HCT116 (cell line): ENCODE data around the gene DCTD. TPM values are rescaled to one million over a fixed set of nuclear protein-coding genes. Genes with fewer than 3 reads are reported as not detected.

Experiments used
- ATAC-seq: fragments of 200-7000 bp; cut with Tn5 transposase; 2 replicates; pipeline ENCODE4 v1.9.1; 2020; ENCODE audit warnings: mild to moderate bottlenecking, moderate library complexity
- BruUV-seq: library from RNA; stranded (reverse); fragments of 400-500 nt; replicated peaks from 2 replicates; lab custom pipeline; 2021; lab: Mats Ljungman, UMichigan
- CTCF ChIA-PET: fragments of 300-600 bp; sonication (Branson Sonifier 250); formaldehyde crosslinking; loops from one replicate; lab custom pipeline; 2021; ENCODE audit warnings: antibody characterized with exemption; lab: Charles Lee
- POLR2A ChIA-PET: fragments of 300-600, 350-600 bp; sonication (Branson Sonifier 250); formaldehyde crosslinking; loops from one replicate; lab custom pipeline; 2021; ENCODE audit warnings: antibody characterized with exemption; lab: Charles Lee
- RAD21 ChIA-PET, 2 experiments: fragments of 300-600 bp; sonication (Branson Sonifier 250); formaldehyde crosslinking; loops; one replicate each; lab custom pipeline; 2023; ENCODE audit warnings: low total read pairs in 2 of 2; ENCODE audit not compliant: uncharacterized antibody in 2 of 2, unreplicated experiment in 2 of 2, low non-redundant PET in 1 of 2; lab: Charles Lee
- DNase-seq: peaks from one replicate; pipeline ENCODE4 v3.0.0-alpha.2; 2010; ENCODE audit warnings: low read depth, low spot score
- H2AFZ ChIP-seq: fragments of 200-600 bp; shearing (Covaris generic), sonication (generic); 2 replicates; pipeline ENCODE4 v1.6.1; 2017; ENCODE audit warnings: low read depth, mixed run types, mixed read lengths, antibody characterized with exemption, low read length; ENCODE audit not compliant: poor library complexity, severe bottlenecking
- H3K27ac ChIP-seq: 2 replicates; pipeline ENCODE4 v1.5.1; 2012; ENCODE audit warnings: low read depth, low read length
- H3K27me3 ChIP-seq: fragments of 200-600 bp; sonication (generic); 2 replicates; pipeline ENCODE4 v1.6.1; 2016; ENCODE audit warnings: mixed run types, low read length, mixed read lengths; ENCODE audit not compliant: insufficient read depth
- H3K36me3 ChIP-seq, 2 experiments: fragments of 200-500 bp in 1 of 2; fragments of 200-600 bp in 1 of 2; sonication (Bioruptor generic) in 1 of 2; sonication (generic) in 1 of 2; 2 replicates each; pipeline versions ENCODE4 v1.5.1 to v1.6.1; 2014 to 2016; ENCODE audit warnings: low read length in 2 of 2, inconsistent platforms in 1 of 2, mixed read lengths in 1 of 2, mixed run types in 1 of 2; ENCODE audit not compliant: insufficient read depth in 2 of 2, control insufficient read depth in 1 of 2
- H3K4me1 ChIP-seq, 2 experiments: fragments of 200-600 bp in 1 of 2; sonication (generic) in 1 of 2; 2 replicates each; pipeline versions ENCODE4 v1.5.1 to v1.6.1; 2012 to 2017; ENCODE audit warnings: low read length in 2 of 2, inconsistent platforms in 1 of 2, mild to moderate bottlenecking in 1 of 2, mixed read lengths in 1 of 2, mixed run types in 1 of 2, moderate library complexity in 1 of 2; ENCODE audit not compliant: insufficient read depth in 2 of 2, control insufficient read depth in 1 of 2
- H3K4me2 ChIP-seq: fragments of 200-600 bp; sonication (generic); 2 replicates; pipeline ENCODE4 v1.6.1; 2017; ENCODE audit warnings: mixed run types, low read length, mixed read lengths
- H3K4me3 ChIP-seq, 2 experiments: fragments of 200-600 bp in 1 of 2; sonication (generic) in 1 of 2; replicated peaks in 1 of 2; 2 replicates each; pipeline ENCODE4 v1.5.1; 2011 to 2016; ENCODE audit warnings: low read length in 2 of 2, control low read depth in 1 of 2, low read depth in 1 of 2, mild to moderate bottlenecking in 1 of 2, mixed read lengths in 1 of 2, mixed run types in 1 of 2
- H3K79me2 ChIP-seq: fragments of 200-600 bp; sonication (generic); 2 replicates; pipeline ENCODE4 v1.6.1; 2017; ENCODE audit warnings: mild to moderate bottlenecking, mixed run types, low read length, moderate library complexity, mixed read lengths; ENCODE audit not compliant: insufficient read depth
- H3K9ac ChIP-seq: fragments of 200-600 bp; sonication (generic); 2 replicates; pipeline ENCODE4 v1.6.1; 2016; ENCODE audit warnings: low read length, mixed read lengths
- H3K9me2 ChIP-seq: fragments of 200-600 bp; sonication (generic), shearing (Covaris generic); 2 replicates; pipeline ENCODE4 v1.6.1; 2017; ENCODE audit warnings: mixed run types, mild to moderate bottlenecking, moderate library complexity; ENCODE audit not compliant: insufficient read depth
- H3K9me3 ChIP-seq, 2 experiments: fragments of 200-500 bp in 1 of 2; fragments of 200-600 bp in 1 of 2; sonication (Bioruptor generic) in 1 of 2; sonication (generic) in 1 of 2; 2 replicates each; pipeline ENCODE4 v1.6.1; 2014 to 2017; ENCODE audit warnings: low read length in 2 of 2, mixed read lengths in 2 of 2, inconsistent platforms in 1 of 2, low read depth in 1 of 2, mild to moderate bottlenecking in 1 of 2, mixed run types in 1 of 2, moderate library complexity in 1 of 2; ENCODE audit not compliant: control insufficient read depth in 1 of 2, insufficient read depth in 1 of 2
- H4K20me1 ChIP-seq: fragments of 200-600 bp; sonication (generic), shearing (Covaris generic); 2 replicates; pipeline ENCODE4 v1.6.1; 2017; ENCODE audit warnings: mixed run types, mild to moderate bottlenecking, moderate library complexity; ENCODE audit not compliant: insufficient read depth
- CBX3 ChIP-seq: IDR thresholded peaks from 2 replicates; pipeline ENCODE4 v1.6.1; 2012; ENCODE audit warnings: low read depth
- ELF1 ChIP-seq: IDR thresholded peaks from 2 replicates; pipeline ENCODE4 v1.6.1; 2012; ENCODE audit warnings: low read depth, borderline replicate concordance
- EZH2 ChIP-seq: fragments of 200-600 bp; sonication (generic); IDR thresholded peaks from 2 replicates; pipeline ENCODE4 v1.6.1; 2017; ENCODE audit warnings: antibody characterized with exemption, mixed run types
- POLR2A ChIP-seq: IDR thresholded peaks from 2 replicates; pipeline ENCODE4 v1.7.0; 2011; ENCODE audit warnings: borderline replicate concordance; ENCODE audit not compliant: insufficient read depth, insufficient read length; ENCODE audit errors: extremely low read depth
- SIN3A ChIP-seq: IDR thresholded peaks from 2 replicates; pipeline ENCODE4 v1.6.1; 2012; ENCODE audit warnings: low read depth
- ZFX ChIP-seq: fragments of 450-650 bp; IDR thresholded peaks from 2 replicates; pipeline ENCODE4 v1.6.1; 2017
- intact Hi-C: fragments of 100-400 bp; cut with micrococcal nuclease; formaldehyde crosslinking; loops from 2 replicates; pipeline ENCODE4 v1.10.0; 2022
- total RNA-seq: library from RNA; stranded (reverse); gene quantifications from one replicate; pipeline ENCODE4 v1.2.1, GENCODE V29; 2021; ENCODE audit not compliant: unreplicated experiment
- TF ChIP-seq, protein P1 (sequence below): IDR thresholded peaks from 2 replicates; pipeline ENCODE4 v1.6.1; 2012
- TF ChIP-seq, protein P2 (sequence below), 3 experiments: fragments of 200-600 bp in 1 of 3; sonication (generic) in 1 of 3; IDR thresholded peaks in 2 of 3; conservative IDR thresholded peaks in 1 of 3; 2 replicates each; pipeline ENCODE4 v1.5.1; 2012 to 2017; ENCODE audit warnings: low read depth in 2 of 3, low read length in 2 of 3, antibody characterized with exemption in 1 of 3, borderline replicate concordance in 1 of 3, control low read depth in 1 of 3, mild to moderate bottlenecking in 1 of 3, mixed read lengths in 1 of 3, mixed run types in 1 of 3, moderate library complexity in 1 of 3; ENCODE audit not compliant: insufficient read depth in 1 of 3
- TF ChIP-seq, protein P3 (sequence below): IDR thresholded peaks from 2 replicates; pipeline ENCODE4 v1.6.1; 2011; ENCODE audit warnings: mild to moderate bottlenecking, low read length, moderate library complexity; ENCODE audit not compliant: insufficient replicate concordance; ENCODE audit errors: extremely low read depth

The DCTD gene
- total RNA-seq, 1 experiment from 2014 or later = 96.3 TPM

DNA sequence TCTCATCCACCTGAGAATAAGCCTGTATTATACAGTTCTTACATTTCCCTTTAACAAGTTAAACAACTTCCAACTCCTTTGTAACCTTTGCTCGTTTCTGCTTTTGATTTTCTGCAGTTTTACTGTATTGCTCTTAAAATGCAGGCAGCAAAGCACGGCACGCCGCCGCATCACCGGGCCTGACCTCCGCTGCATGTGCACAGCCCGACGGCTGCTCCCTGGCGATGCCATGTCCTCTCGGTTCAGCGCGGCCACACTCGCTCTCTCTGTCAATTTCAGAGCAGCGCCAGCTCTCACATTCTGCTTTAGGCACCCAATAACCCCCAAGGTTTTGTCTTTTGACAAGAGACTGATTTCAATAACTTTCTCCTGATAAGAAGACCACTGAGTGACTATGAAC is 60.3 kb downstream of the DCTD start:
- TF ChIP-seq, protein P1, sequence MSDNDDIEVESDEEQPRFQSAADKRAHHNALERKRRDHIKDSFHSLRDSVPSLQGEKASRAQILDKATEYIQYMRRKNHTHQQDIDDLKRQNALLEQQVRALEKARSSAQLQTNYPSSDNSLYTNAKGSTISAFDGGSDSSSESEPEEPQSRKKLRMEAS = no peak
- TF ChIP-seq, protein P2, sequence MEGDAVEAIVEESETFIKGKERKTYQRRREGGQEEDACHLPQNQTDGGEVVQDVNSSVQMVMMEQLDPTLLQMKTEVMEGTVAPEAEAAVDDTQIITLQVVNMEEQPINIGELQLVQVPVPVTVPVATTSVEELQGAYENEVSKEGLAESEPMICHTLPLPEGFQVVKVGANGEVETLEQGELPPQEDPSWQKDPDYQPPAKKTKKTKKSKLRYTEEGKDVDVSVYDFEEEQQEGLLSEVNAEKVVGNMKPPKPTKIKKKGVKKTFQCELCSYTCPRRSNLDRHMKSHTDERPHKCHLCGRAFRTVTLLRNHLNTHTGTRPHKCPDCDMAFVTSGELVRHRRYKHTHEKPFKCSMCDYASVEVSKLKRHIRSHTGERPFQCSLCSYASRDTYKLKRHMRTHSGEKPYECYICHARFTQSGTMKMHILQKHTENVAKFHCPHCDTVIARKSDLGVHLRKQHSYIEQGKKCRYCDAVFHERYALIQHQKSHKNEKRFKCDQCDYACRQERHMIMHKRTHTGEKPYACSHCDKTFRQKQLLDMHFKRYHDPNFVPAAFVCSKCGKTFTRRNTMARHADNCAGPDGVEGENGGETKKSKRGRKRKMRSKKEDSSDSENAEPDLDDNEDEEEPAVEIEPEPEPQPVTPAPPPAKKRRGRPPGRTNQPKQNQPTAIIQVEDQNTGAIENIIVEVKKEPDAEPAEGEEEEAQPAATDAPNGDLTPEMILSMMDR (IDR thresholded peaks at IDR 0.05 in 2 of 3, conservative IDR thresholded peaks at IDR 0.05 in 1 of 3; ENCODE audit: borderline replicate concordance in 1 of 3, insufficient read depth in 1 of 3, low read depth in 2 of 3, low read length in 2 of 3) = no peak
- TF ChIP-seq ELF1 = no peak
- TF ChIP-seq, protein P3, sequence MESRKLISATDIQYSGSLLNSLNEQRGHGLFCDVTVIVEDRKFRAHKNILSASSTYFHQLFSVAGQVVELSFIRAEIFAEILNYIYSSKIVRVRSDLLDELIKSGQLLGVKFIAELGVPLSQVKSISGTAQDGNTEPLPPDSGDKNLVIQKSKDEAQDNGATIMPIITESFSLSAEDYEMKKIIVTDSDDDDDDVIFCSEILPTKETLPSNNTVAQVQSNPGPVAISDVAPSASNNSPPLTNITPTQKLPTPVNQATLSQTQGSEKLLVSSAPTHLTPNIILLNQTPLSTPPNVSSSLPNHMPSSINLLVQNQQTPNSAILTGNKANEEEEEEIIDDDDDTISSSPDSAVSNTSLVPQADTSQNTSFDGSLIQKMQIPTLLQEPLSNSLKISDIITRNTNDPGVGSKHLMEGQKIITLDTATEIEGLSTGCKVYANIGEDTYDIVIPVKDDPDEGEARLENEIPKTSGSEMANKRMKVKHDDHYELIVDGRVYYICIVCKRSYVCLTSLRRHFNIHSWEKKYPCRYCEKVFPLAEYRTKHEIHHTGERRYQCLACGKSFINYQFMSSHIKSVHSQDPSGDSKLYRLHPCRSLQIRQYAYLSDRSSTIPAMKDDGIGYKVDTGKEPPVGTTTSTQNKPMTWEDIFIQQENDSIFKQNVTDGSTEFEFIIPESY = no peak
- TF ChIP-seq ZFX = no peak
- TF ChIP-seq POLR2A = no peak
- no peak for TF ChIP-seq CBX3
- no peak for TF ChIP-seq EZH2
- no peak for TF ChIP-seq SIN3A
- TF ChIP-seq, all 23 proteins: peak for 0
- no TSS peak for BruUV-seq
- Histone ChIP-seq H3K79me2 (no peaks in the 10 kb centered on the region), H3K36me3 (no peaks in the 10 kb centered on the region), H3K27ac (no peak overlapping the region), H3K9ac (no peak overlapping the region), H3K4me3 (no peak overlapping the region), H3K4me2 (no peak overlapping the region), H2AFZ (no peak overlapping the region), H4K20me1 (no peaks in the 10 kb centered on the region), H3K9me2 (no peaks in the 10 kb centered on the region), H3K9me3 (no peaks in the 10 kb centered on the region), H3K27me3 (no peaks in the 10 kb centered on the region), H3K4me1 (no peaks in the 10 kb centered on the region)
- CTCF ChIA-PET = no interaction called here
- no peak for ATAC-seq
- intact Hi-C loops = no loop called here
- no peak for DNase-seq
- POLR2A ChIA-PET = no interaction called here
- RAD21 ChIA-PET = no interaction called here
